HG02981 (cell line): Measurements from ENCODE around the gene GOLPH3.

Experiments used
- ATAC-seq: cut with Tn5 transposase; IDR thresholded peaks from one replicate; pipeline ENCODE4 v1.9.1; 2021; ENCODE audit warnings: mild to moderate bottlenecking, moderate library complexity; ENCODE audit not compliant: unreplicated experiment

GOLPH3 gene

DNA sequence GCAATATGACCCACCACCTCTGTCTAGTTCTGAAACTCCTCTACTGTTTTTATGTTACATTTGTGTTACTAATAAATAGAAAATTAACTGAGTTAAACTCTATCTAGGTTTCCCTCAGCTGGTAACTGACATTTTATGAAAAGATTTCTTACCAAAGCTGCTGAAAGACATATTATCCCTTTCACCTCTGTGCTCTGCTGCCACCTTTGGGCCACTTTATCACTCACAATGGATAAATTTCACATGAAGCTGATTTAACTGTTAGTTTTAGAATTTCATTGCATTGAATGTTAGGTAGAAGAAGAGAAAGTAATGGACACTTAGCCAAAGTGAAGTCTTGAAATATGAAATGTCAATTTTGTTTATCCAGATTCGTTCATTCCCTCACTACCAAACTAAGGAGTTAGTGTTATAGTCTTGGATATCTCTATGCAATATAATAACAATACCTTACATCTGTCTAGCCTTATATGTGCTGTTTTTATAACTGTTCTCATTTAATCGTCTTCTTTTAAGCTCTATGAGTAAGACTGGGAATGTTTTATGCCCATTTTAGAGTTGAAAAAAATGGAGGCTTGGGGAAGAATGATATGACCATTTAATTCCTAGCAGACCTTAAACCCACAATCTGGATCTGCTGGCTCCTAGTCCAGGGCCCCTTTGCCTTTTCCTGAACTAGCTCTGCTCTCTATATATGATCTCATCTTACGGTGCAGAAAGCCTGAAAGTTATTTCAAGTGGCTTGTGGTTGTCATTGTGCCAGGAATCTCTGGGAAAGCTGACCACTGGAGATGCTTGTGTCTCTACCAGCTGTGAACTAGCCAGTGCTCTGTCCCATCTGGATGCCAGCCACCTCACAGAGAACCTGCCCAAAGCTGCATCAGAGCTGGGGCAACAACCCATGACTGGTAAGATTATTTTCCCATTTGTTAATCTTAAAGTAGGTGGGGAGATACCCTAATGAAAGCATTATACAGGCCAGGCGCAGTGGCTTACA lies 97.1 kb downstream of the GOLPH3 start:
- ATAC-seq: no peak
